AG09319 (cell line): ENCODE results near the gene MRGPRD.

Experiments
- DNase-seq: peaks from one replicate; pipeline ENCODE4 v3.0.0-alpha.2; 2010; ENCODE audit warnings: low read depth; ENCODE audit errors: extremely low read depth
- CTCF ChIP-seq: IDR thresholded peaks from 2 replicates; pipeline ENCODE4 v1.5.1; 2011; ENCODE audit warnings: low read depth, mild to moderate bottlenecking, inconsistent platforms, low read length, moderate library complexity

The MRGPRD gene

GRCh38 chr11:68990995-68991780 is 10.4 kb upstream of the MRGPRD start:
- no peak for TF ChIP-seq CTCF

GRCh38 chr11:68989936-68990606 is 9.3 kb upstream of the MRGPRD start:
- no peak for TF ChIP-seq CTCF
- DNase-seq: no peak

More at GRCh38 chr11:68990995-68991780, 10.4 kb upstream of the MRGPRD start:
- no peak for DNase-seq

- DNase-seq: no peak
- TF ChIP-seq CTCF: no peak
Observed at GRCh38 chr11:68988491-68988890, 7.7 kb upstream of the MRGPRD start.

- no peak for TF ChIP-seq CTCF
- DNase-seq: no peak
Observed at GRCh38 chr11:68987211-68987610, 6.4 kb upstream of the MRGPRD start.

- TF ChIP-seq CTCF: no peak
- no peak for DNase-seq
Observed at GRCh38 chr11:68983801-68984200, 3.0 kb upstream of the MRGPRD start.

- TF ChIP-seq CTCF: no peak
- no peak for DNase-seq
Observed at GRCh38 chr11:68982134-68982533, 1.3 kb upstream of the MRGPRD start.
